ENCODE measurements around the gene RBM28. TPM values are rescaled to one million over a fixed set of nuclear protein-coding genes. Genes with fewer than 3 reads are reported as not detected.

The RBM28 gene
- total RNA-seq, 1 donor from 2014 or later: 42.8 TPM

DNA sequence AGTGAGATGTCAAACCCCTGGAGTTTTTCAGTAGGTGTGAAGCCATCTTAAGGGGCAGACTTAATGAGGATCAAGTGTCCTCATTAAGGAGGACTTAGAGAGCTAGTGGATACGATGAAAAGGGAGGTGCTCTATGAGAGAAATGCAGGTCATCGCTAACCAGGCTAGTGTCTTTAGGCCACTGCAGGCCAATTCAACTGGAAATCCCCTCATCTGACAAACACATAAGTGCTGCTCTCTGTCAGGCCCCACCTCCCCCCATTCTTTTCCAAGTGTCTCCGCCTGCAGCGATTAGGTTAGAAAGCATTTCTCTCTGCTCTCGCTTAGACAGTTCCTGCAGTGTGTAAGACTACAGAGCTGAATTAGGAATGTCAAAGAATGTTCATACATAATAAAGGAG, 33.7 kb downstream of the RBM28 start:
- peaks cover 62% of the 10 kb centered on the region for H3K36me3 Mint-ChIP-seq (ENCODE audit: low read depth, unreplicated experiment)
- no peak overlapping the region for H3K27ac Mint-ChIP-seq (ENCODE audit: unreplicated experiment)
- H3K9me3 Mint-ChIP-seq (ENCODE audit: unreplicated experiment): no peaks in the 10 kb centered on the region
- H3K4me3 Mint-ChIP-seq (ENCODE audit: unreplicated experiment): peak overlapping the region; percentile 52
- DNase-seq (ENCODE audit: low spot score): no peak
- no peaks in the 10 kb centered on the region for H3K4me1 Mint-ChIP-seq (ENCODE audit: unreplicated experiment)
- TF ChIP-seq, protein P1, sequence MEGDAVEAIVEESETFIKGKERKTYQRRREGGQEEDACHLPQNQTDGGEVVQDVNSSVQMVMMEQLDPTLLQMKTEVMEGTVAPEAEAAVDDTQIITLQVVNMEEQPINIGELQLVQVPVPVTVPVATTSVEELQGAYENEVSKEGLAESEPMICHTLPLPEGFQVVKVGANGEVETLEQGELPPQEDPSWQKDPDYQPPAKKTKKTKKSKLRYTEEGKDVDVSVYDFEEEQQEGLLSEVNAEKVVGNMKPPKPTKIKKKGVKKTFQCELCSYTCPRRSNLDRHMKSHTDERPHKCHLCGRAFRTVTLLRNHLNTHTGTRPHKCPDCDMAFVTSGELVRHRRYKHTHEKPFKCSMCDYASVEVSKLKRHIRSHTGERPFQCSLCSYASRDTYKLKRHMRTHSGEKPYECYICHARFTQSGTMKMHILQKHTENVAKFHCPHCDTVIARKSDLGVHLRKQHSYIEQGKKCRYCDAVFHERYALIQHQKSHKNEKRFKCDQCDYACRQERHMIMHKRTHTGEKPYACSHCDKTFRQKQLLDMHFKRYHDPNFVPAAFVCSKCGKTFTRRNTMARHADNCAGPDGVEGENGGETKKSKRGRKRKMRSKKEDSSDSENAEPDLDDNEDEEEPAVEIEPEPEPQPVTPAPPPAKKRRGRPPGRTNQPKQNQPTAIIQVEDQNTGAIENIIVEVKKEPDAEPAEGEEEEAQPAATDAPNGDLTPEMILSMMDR (IDR thresholded peaks at IDR 0.05; ENCODE audit: unreplicated experiment): no peak
- no peaks in the 10 kb centered on the region for H3K27me3 Mint-ChIP-seq (ENCODE audit: unreplicated experiment)

GRCh38 chr7:128309124-128309523, 34.6 kb downstream of the RBM28 start:
- H3K27ac Mint-ChIP-seq (ENCODE audit: unreplicated experiment): no peak overlapping the region
- no peaks in the 10 kb centered on the region for H3K27me3 Mint-ChIP-seq (ENCODE audit: unreplicated experiment)
- H3K4me1 Mint-ChIP-seq (ENCODE audit: unreplicated experiment): no peaks in the 10 kb centered on the region
- DNase-seq (ENCODE audit: low spot score): no peak
- H3K36me3 Mint-ChIP-seq (ENCODE audit: low read depth, unreplicated experiment): peaks cover 55% of the 10 kb centered on the region
- no peaks in the 10 kb centered on the region for H3K9me3 Mint-ChIP-seq (ENCODE audit: unreplicated experiment)
- H3K4me3 Mint-ChIP-seq (ENCODE audit: unreplicated experiment): peak overlapping the region; percentile 43
- TF ChIP-seq, protein P1 (IDR thresholded peaks at IDR 0.05; ENCODE audit: unreplicated experiment): no peak

DNA sequence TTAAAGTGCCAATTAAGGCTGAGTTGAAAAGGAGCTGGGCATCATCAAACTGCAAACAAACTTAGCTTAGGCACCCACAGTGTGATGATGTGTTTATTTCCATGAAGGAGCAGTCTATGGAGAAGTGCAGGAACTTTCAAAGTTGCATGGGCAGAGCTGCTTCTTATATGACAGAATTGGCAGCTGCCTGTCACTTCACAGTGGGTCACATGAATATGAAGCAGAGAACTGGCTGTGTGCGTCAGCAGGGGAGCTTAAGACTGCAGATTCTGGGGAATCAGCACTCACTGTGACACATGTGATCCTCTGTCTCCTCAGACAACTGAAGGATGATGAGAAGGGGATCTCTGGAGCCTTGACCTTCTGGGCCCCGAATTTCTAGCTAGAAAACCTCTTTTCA, 36.6 kb downstream of the RBM28 start:
- TF ChIP-seq, protein P1 (IDR thresholded peaks at IDR 0.05; ENCODE audit: unreplicated experiment): no peak
- Mint-ChIP-seq H3K4me3 (ENCODE audit: unreplicated experiment) (no peak overlapping the region), H3K9me3 (ENCODE audit: unreplicated experiment) (no peaks in the 10 kb centered on the region), H3K4me1 (ENCODE audit: unreplicated experiment) (no peaks in the 10 kb centered on the region), H3K27me3 (ENCODE audit: unreplicated experiment) (no peaks in the 10 kb centered on the region), H3K27ac (ENCODE audit: unreplicated experiment) (no peak overlapping the region), H3K36me3 (ENCODE audit: low read depth, unreplicated experiment) (peaks cover 43% of the 10 kb centered on the region)
- DNase-seq (ENCODE audit: low spot score): no peak

DNA sequence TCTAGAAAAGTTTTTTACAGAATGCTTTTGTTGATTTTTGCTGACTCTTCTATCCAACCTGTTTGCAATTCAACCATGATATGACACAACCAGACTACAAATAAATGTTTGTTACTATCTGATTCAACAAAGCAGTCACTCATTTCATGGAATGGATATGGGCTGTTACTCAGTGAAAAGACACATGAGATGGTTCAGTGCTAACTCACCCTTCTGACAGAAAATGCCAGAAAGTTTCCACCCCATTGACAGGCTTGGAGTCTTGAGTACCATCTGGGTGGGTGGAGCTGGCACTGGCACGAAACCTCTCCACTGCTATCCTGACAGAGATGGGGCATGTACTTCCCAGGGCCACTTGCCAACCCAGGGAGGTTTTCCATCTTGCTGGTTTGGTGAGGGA, 39.5 kb downstream of the RBM28 start:
- Mint-ChIP-seq H3K4me1 (ENCODE audit: unreplicated experiment) (peaks cover 9% of the 10 kb centered on the region), H3K4me3 (ENCODE audit: unreplicated experiment) (no peak overlapping the region), H3K27me3 (ENCODE audit: unreplicated experiment) (no peaks in the 10 kb centered on the region), H3K9me3 (ENCODE audit: unreplicated experiment) (no peaks in the 10 kb centered on the region), H3K36me3 (ENCODE audit: low read depth, unreplicated experiment) (peaks cover 38% of the 10 kb centered on the region), H3K27ac (ENCODE audit: unreplicated experiment) (no peak overlapping the region)
- DNase-seq (ENCODE audit: low spot score): no peak
- TF ChIP-seq, protein P1 (IDR thresholded peaks at IDR 0.05; ENCODE audit: unreplicated experiment): no peak

DNA sequence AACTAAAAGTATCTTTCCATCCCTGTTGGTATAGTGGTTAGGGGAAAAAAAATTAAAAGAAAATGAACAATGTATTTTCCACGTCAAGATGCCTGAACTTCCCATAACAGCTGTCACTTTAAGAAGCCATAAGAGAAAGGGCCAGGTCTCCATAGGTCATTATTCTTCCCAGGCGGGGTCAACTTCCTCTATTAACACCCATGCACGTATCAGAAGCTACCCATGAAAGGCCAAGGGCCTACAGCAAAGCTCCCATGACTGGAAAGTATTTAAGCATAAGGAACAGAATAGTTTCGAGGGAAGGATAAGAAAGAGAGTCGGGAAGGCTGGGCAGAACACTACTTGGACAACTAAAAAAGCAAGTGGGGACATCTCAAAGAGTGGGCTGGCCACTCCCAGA, 40.1 kb downstream of the RBM28 start:
- Mint-ChIP-seq H3K36me3 (ENCODE audit: low read depth, unreplicated experiment) (peaks cover 34% of the 10 kb centered on the region), H3K27ac (ENCODE audit: unreplicated experiment) (no peak overlapping the region), H3K27me3 (ENCODE audit: unreplicated experiment) (no peaks in the 10 kb centered on the region), H3K4me1 (ENCODE audit: unreplicated experiment) (peaks cover 13% of the 10 kb centered on the region), H3K4me3 (ENCODE audit: unreplicated experiment) (peak overlapping the region; percentile 16), H3K9me3 (ENCODE audit: unreplicated experiment) (no peaks in the 10 kb centered on the region)
- no peak for DNase-seq (ENCODE audit: low spot score)
- TF ChIP-seq, protein P1 (IDR thresholded peaks at IDR 0.05; ENCODE audit: unreplicated experiment): no peak

Data from endothelial cell (in vitro differentiated cells).